Measurements from ENCODE around the gene FNDC3B. TPM values are rescaled to one million over a fixed set of nuclear protein-coding genes. Genes with fewer than 3 reads are reported as not detected.

The FNDC3B gene
- total RNA-seq, 2 experiments from 2014 or later: 10.6 to 12.0 TPM

DNA sequence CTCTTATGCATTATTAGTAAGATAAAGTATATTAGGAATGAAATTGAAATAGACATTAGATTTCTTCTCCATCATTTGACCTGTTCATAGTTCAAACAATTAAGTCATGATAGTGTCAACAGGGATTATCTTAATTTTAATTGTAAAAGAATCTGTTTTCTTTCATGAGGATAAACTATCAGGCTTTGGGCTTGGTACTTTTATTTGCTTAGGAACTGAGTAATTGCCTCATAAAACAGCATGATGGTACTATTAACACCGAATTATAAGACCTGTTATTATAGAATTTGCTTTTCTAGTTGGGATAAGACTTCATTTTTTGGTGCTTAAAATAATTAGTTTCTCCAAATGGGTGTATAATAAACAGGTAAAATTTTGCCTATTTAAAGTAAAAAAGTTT, 71.8 kb downstream of the FNDC3B start:
- H3K27ac Mint-ChIP-seq: no peak overlapping the region
- intact Hi-C loops (cut with micrococcal nuclease): no loop called here
- TF ChIP-seq, protein P1, sequence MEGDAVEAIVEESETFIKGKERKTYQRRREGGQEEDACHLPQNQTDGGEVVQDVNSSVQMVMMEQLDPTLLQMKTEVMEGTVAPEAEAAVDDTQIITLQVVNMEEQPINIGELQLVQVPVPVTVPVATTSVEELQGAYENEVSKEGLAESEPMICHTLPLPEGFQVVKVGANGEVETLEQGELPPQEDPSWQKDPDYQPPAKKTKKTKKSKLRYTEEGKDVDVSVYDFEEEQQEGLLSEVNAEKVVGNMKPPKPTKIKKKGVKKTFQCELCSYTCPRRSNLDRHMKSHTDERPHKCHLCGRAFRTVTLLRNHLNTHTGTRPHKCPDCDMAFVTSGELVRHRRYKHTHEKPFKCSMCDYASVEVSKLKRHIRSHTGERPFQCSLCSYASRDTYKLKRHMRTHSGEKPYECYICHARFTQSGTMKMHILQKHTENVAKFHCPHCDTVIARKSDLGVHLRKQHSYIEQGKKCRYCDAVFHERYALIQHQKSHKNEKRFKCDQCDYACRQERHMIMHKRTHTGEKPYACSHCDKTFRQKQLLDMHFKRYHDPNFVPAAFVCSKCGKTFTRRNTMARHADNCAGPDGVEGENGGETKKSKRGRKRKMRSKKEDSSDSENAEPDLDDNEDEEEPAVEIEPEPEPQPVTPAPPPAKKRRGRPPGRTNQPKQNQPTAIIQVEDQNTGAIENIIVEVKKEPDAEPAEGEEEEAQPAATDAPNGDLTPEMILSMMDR (IDR thresholded peaks at IDR 0.05): no peak
- no peak overlapping the region for H3K4me3 Mint-ChIP-seq
- peaks cover 2% of the 10 kb centered on the region for H3K27me3 Mint-ChIP-seq
- POLR2A ChIA-PET: no interaction called here
- no peaks in the 10 kb centered on the region for H3K9me3 Mint-ChIP-seq
- ATAC-seq (no peak), DNase-seq (no peak)
- peaks cover 19% of the 10 kb centered on the region for H3K36me3 Mint-ChIP-seq (ENCODE audit: low read depth)
- H3K4me1 Mint-ChIP-seq (ENCODE audit: low read depth): peaks cover 33% of the 10 kb centered on the region
- CTCF ChIA-PET: no interaction called here

DNA sequence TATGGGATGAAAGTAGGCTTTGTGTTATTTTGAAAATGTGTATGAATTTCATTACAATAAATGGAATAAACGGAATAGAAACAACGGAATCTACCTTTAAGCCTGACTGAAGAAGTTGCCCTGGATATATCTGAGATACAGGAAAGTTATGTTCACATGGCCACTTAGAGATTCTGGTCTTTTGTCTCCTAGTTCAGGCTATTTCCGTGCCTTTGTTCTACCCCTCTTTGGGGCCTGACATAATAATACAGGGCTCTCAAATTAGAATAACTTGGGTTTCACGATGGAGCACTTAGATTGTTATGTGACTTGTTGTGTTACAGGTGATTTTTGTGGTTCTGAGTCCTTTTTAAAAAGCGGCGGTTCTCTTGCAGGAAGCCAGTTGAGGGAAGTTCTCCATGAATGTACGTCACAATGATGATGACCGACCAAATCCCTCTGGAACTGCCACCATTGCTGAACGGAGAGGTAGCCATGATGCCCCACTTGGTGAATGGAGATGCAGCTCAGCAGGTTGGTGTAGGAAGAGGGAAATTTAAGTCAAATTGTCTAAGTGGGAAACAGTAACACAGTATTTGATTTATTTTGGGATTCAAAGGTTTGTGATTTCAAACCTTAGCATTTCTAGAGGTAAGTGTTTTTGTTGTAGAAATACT, 72.8 kb downstream of the FNDC3B start:
- H3K4me1 Mint-ChIP-seq (ENCODE audit: low read depth): peaks cover 22% of the 10 kb centered on the region
- CTCF ChIA-PET: no interaction called here

DNA sequence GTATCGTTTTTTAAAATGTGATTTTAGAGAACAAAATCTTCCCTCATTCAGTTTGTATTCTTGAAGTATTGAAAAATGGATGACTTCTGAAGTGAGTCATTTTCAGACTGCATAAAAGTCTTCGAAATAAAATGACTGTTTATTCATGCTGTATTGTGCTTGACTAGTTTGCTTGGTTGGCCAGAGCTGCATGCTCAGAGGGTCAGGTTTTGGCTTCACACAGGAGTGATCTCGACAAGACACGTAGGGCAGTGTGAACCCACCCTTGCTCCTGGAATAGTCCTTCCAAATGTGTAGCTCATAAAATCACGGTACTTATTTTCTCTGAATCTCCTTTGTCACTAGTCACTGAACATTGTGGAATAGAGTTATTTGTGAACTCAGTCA, 73.3 kb downstream of the FNDC3B start:
- Mint-ChIP-seq H3K27me3 (peaks cover 2% of the 10 kb centered on the region), H3K27ac (no peak overlapping the region), H3K9me3 (no peaks in the 10 kb centered on the region), H3K4me1 (ENCODE audit: low read depth) (peaks cover 17% of the 10 kb centered on the region), H3K36me3 (ENCODE audit: low read depth) (peaks cover 15% of the 10 kb centered on the region), H3K4me3 (no peak overlapping the region)
- TF ChIP-seq, protein P1 (IDR thresholded peaks at IDR 0.05): no peak
- ATAC-seq: no peak
- POLR2A ChIA-PET: no interaction called here
- no peak for DNase-seq
- CTCF ChIA-PET: no interaction called here
- intact Hi-C loops (cut with micrococcal nuclease): no loop called here

More for the DNA sequence above, 72.8 kb downstream of the FNDC3B start:
- H3K9me3 Mint-ChIP-seq: no peaks in the 10 kb centered on the region
- H3K27ac Mint-ChIP-seq: no peak overlapping the region
- H3K36me3 Mint-ChIP-seq (ENCODE audit: low read depth): peaks cover 16% of the 10 kb centered on the region
- TF ChIP-seq, protein P1 (IDR thresholded peaks at IDR 0.05): no peak
- ATAC-seq (no peak), DNase-seq (no peak)
- POLR2A ChIA-PET: interaction anchor here (0.9 kb wide), 1 partner anchor 10 kb away, joined by 3 read pairs; no protein-coding TSS in a partner anchor
- H3K4me3 Mint-ChIP-seq: no peak overlapping the region
- peaks cover 2% of the 10 kb centered on the region for H3K27me3 Mint-ChIP-seq
- intact Hi-C loops (cut with micrococcal nuclease): no loop called here

DNA sequence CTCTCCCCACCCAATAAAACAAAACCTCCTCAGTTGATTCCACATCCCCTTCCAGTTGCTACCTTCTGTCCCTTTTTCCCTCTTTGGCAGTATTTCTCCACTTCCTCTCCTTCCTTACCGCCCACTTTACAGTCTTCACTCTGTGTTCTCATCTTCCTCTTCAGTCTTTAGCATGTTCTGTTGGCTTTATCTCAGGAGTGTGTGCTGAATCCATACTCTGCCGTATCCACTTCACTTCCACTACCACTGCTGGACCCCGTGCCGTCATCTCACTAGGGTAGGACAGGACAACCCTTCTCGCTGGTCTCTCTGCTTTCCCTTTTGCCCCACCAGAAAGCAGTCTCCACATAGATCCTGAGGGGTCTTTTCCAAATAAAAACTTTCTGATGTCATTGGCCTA, 74.3 kb downstream of the FNDC3B start:
- ChIA-PET POLR2A (no interaction called here), CTCF (interaction anchor here (1.0 kb wide), 1 partner anchor 218 kb away, joined by 3 read pairs; no protein-coding TSS in a partner anchor)
- ATAC-seq (no peak), DNase-seq (no peak)
- Mint-ChIP-seq H3K4me1 (ENCODE audit: low read depth) (peaks cover 7% of the 10 kb centered on the region), H3K9me3 (no peaks in the 10 kb centered on the region), H3K4me3 (no peak overlapping the region), H3K36me3 (ENCODE audit: low read depth) (peaks cover 21% of the 10 kb centered on the region), H3K27ac (no peak overlapping the region), H3K27me3 (peaks cover 2% of the 10 kb centered on the region)
- intact Hi-C loops (cut with micrococcal nuclease): no loop called here
- TF ChIP-seq, protein P1 (IDR thresholded peaks at IDR 0.05): no peak

DNA sequence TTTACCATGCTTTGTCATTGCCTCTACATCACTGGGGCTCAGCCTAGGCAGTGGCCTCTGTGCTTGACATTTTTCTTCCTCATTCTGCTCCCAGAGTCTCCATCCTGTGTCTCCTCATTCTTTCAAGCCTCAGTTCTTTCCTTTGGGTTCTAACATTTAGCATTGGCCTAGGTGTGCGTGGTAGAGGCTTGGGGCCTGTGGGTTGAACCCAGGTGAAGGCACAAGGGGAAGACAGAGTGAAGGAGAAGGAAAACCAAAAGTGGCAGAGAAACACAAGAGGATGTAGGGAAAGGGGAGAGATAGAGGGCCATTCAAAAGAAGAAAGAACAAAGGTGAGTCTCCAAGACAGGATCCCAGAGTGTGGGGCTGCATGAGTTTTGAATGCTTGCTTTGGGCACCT, 75.7 kb downstream of the FNDC3B start:
- DNase-seq (no peak), ATAC-seq (no peak)
- Mint-ChIP-seq H3K4me3 (no peak overlapping the region), H3K27ac (no peak overlapping the region), H3K4me1 (ENCODE audit: low read depth) (no peaks in the 10 kb centered on the region), H3K9me3 (no peaks in the 10 kb centered on the region), H3K27me3 (peaks cover 2% of the 10 kb centered on the region), H3K36me3 (ENCODE audit: low read depth) (peaks cover 26% of the 10 kb centered on the region)
- CTCF ChIA-PET: interaction anchor here (0.8 to 1.0 kb wide), 2 partner anchors 16 to 80 kb away, joined by 3 read pairs; no protein-coding TSS in a partner anchor
- TF ChIP-seq, protein P1 (IDR thresholded peaks at IDR 0.05): no peak
- POLR2A ChIA-PET: interaction anchor here (0.6 kb wide), 1 partner anchor 237 kb away, joined by 3 read pairs; no protein-coding TSS in a partner anchor
- intact Hi-C loops (cut with micrococcal nuclease): no loop called here

Data from activated CD8-positive, alpha-beta T cell treated with anti-CD3 and anti-CD28 coated beads for 36 hours (primary cell).